ENCODE data around the gene GABRD. TPM values are rescaled to one million over a fixed set of nuclear protein-coding genes. Genes with fewer than 3 reads are reported as not detected.
"Not testable (repeated sequence)": the region's sequence is repeated elsewhere in the genome, so short reads cannot be mapped to it uniquely, and the experiment has no call there.

GABRD gene
- total RNA-seq, 4 donors from 2014 or later: 0.57 to 5.4 (median 1.8) TPM; not detected in 1

- no peak for DNase-seq
- no peak overlapping the region for H3K27ac ChIP-seq
- TF ChIP-seq, protein P1, sequence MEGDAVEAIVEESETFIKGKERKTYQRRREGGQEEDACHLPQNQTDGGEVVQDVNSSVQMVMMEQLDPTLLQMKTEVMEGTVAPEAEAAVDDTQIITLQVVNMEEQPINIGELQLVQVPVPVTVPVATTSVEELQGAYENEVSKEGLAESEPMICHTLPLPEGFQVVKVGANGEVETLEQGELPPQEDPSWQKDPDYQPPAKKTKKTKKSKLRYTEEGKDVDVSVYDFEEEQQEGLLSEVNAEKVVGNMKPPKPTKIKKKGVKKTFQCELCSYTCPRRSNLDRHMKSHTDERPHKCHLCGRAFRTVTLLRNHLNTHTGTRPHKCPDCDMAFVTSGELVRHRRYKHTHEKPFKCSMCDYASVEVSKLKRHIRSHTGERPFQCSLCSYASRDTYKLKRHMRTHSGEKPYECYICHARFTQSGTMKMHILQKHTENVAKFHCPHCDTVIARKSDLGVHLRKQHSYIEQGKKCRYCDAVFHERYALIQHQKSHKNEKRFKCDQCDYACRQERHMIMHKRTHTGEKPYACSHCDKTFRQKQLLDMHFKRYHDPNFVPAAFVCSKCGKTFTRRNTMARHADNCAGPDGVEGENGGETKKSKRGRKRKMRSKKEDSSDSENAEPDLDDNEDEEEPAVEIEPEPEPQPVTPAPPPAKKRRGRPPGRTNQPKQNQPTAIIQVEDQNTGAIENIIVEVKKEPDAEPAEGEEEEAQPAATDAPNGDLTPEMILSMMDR (IDR thresholded peaks at IDR 0.05): no peak
- no peak for TF ChIP-seq POLR2A (IDR thresholded peaks at IDR 0.05)
- 100% methylated on average over 6 to 15 of the region's 26 CpGs for WGBS, 2 donors
- intact Hi-C loops (cut with DNase I): no loop called here
- no peaks in the 10 kb centered on the region for H3K4me1 ChIP-seq
- no peaks in the 10 kb centered on the region for H3K36me3 ChIP-seq
- H3K27me3 ChIP-seq: peaks cover 0 to 24% (median 0%) of the 10 kb centered on the region in 4 donors
- H3K9me3 ChIP-seq: no peaks in the 10 kb centered on the region
- no peak overlapping the region for H3K4me3 ChIP-seq
Measured at GRCh38 chr1:1981142-1981500, 38.0 kb upstream of the GABRD start.

- H3K36me3 ChIP-seq; H3K4me1 ChIP-seq; H3K4me3 ChIP-seq; DNase-seq; H3K27ac ChIP-seq; intact Hi-C loops (cut with DNase I); H3K9me3 ChIP-seq: not testable (repeated sequence)
- peaks cover 0 to 26% (median 0%) of the 10 kb centered on the region in 4 donors for H3K27me3 ChIP-seq
- WGBS, 2 donors: 88 to 94% methylated on average over 23 to 35 of the region's 73 CpGs
Measured at GRCh38 chr1:1981631-1982327, 37.4 kb upstream of the GABRD start.

GRCh38 chr1:1982379-1983232 is 36.5 kb upstream of the GABRD start:
- Histone ChIP-seq H3K4me3 (no peak overlapping the region), H3K27ac (no peak overlapping the region), H3K36me3 (no peaks in the 10 kb centered on the region), H3K4me1 (no peaks in the 10 kb centered on the region), H3K9me3 (no peaks in the 10 kb centered on the region), H3K27me3 (peaks cover 0 to 26% (median 0%) of the 10 kb centered on the region in 4 donors)
- WGBS, 2 donors: 85 to 93% methylated on average over 17 to 33 of the region's 36 CpGs
- intact Hi-C loops (cut with DNase I): no loop called here
- no peak for DNase-seq
- no peak for TF ChIP-seq POLR2A (IDR thresholded peaks at IDR 0.05)
- TF ChIP-seq, protein P1 (IDR thresholded peaks at IDR 0.05): no peak

DNA sequence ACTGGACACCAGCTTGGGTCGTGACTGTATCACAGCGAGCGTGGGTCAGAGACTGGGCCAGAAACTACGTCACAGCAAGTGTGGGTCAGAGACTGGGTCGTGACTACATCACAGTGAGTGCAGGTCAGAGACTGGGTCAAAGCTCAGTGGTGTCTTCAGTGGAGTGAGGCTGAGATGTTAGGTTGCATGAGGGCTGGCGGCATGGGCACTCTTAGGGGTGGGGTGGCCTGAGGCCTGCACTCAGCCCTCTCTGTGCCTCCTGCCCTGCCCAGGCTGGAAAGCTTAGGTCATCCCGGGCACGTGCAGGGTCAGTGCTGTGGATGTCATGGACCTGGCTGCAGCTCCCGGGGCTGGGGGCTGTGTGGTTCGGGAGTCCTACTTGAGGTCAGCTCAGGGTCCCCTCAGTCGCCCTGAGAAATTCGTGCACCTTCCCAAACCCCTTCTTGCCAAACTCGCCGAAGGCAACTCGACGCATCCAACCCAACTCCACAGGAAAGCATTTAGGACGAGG is 34.5 kb upstream of the GABRD start:
- Histone ChIP-seq H3K9me3 (no peaks in the 10 kb centered on the region), H3K4me3 (no peak overlapping the region), H3K4me1 (peaks cover 0 to 12% (median 0%) of the 10 kb centered on the region in 3 donors), H3K36me3 (no peaks in the 10 kb centered on the region), H3K27me3 (peaks cover 0 to 43% (median 0%) of the 10 kb centered on the region in 4 donors), H3K27ac (no peak overlapping the region)
- TF ChIP-seq POLR2A (IDR thresholded peaks at IDR 0.05): no peak
- TF ChIP-seq, protein P1 (IDR thresholded peaks at IDR 0.05): no peak
- 81 to 83% methylated on average over 1 to 4 of the region's 17 CpGs for WGBS, 2 donors
- DNase-seq: no peak
- intact Hi-C loops (cut with DNase I): no loop called here

DNA sequence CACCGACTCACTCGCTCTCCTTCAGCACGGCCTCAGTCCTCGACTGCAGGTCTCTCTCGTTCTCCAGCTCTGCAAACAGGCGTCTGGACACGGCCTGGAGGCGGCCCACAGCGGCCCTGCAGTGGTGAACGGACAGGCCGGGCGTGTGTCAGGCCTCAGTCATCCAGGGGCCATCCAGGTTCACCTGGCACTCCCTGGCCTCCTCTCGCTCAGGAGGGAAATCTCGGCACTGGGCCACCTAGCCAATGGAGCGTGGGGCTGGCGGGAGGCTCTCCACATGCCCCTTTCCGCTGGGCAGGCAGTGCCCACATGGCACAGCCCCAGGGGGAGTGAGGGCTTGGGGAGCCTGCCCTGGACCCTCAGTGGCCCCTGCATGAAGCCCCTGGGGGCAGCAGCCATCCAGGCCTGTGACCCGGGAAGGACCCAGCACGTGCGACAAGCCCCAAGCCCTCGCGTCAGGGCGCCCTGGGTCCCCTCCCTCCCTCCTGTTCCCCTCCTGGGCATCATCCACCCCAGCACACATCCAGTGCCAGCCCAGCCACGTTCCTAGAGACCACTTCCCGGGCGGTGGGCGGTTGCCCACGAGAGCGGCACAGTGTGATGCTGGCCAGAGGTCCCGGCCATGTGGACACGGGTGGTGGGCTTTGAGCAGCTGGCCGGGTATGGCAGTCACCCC is 33.6 kb upstream of the GABRD start:
- H3K4me3 ChIP-seq: no peak overlapping the region
- H3K4me1 ChIP-seq: peaks cover 0 to 17% (median 0%) of the 10 kb centered on the region in 3 donors
- DNase-seq: no peak
- H3K27ac ChIP-seq: no peak overlapping the region
- peaks cover 0 to 43% (median 0%) of the 10 kb centered on the region in 4 donors for H3K27me3 ChIP-seq
- no peaks in the 10 kb centered on the region for H3K9me3 ChIP-seq
- no peak for TF ChIP-seq POLR2A (IDR thresholded peaks at IDR 0.05)
- WGBS, 2 donors: 61 to 63% methylated on average over 2 to 13 of the region's 32 CpGs
- intact Hi-C loops (cut with DNase I): no loop called here
- H3K36me3 ChIP-seq: no peaks in the 10 kb centered on the region

Data from esophagus squamous epithelium (tissue), 5 donors.